Fibroblast of lung (primary cell): ENCODE data around the gene ADAMTS17. TPM values are rescaled to one million over a fixed set of nuclear protein-coding genes. Genes with fewer than 3 reads are reported as not detected.

Source experiments
- DNase-seq, 2 donors: peaks; one replicate each; pipeline versions ENCODE4 v3.0.0 to v3.0.0-alpha.2; 2010; ENCODE audit warnings: low read depth in 2 of 2
- H2AFZ ChIP-seq: 2 replicates; pipeline ENCODE4 v1.5.1; 2012; ENCODE audit warnings: low read length, control low read depth, inconsistent platforms
- H3K27ac ChIP-seq: 2 replicates; pipeline ENCODE4 v1.5.1; 2011; ENCODE audit warnings: low read length, control low read depth; ENCODE audit not compliant: insufficient read depth
- H3K27me3 ChIP-seq: 2 replicates; pipeline ENCODE4 v1.5.1; 2011; ENCODE audit warnings: mild to moderate bottlenecking, low read length; ENCODE audit not compliant: control insufficient read depth, insufficient read depth
- H3K36me3 ChIP-seq: 2 replicates; pipeline ENCODE4 v1.5.1; 2011; ENCODE audit warnings: low read length; ENCODE audit not compliant: control insufficient read depth, insufficient read depth
- H3K4me1 ChIP-seq: 2 replicates; pipeline ENCODE4 v1.5.1; 2011; ENCODE audit warnings: low read length; ENCODE audit not compliant: control insufficient read depth, insufficient read depth; ENCODE audit errors: extremely low read depth
- H3K4me2 ChIP-seq: 2 replicates; pipeline ENCODE4 v1.5.1; 2011; ENCODE audit warnings: low read length, control low read depth; ENCODE audit not compliant: insufficient read depth; ENCODE audit errors: extremely low read depth
- H3K4me3 ChIP-seq, 4 experiments: fragments of 200-600 bp in 1 of 4; sonication (generic) in 1 of 4; replicated peaks in 1 of 4; 2 replicates each; pipeline ENCODE4 v1.5.1; 2011 to 2016; ENCODE audit warnings: low read length in 4 of 4, low read depth in 3 of 4, mild to moderate bottlenecking in 3 of 4, control low read depth in 2 of 4, inconsistent platforms in 1 of 4, mixed read lengths in 1 of 4; ENCODE audit not compliant: insufficient read depth in 1 of 4; ENCODE audit errors: control extremely low read depth in 1 of 4
- H3K79me2 ChIP-seq: 2 replicates; pipeline ENCODE4 v1.5.1; 2012; ENCODE audit warnings: mild to moderate bottlenecking, low read length, inconsistent platforms; ENCODE audit not compliant: control insufficient read depth, insufficient read depth
- H3K9ac ChIP-seq: 2 replicates; pipeline ENCODE4 v1.5.1; 2011; ENCODE audit warnings: mild to moderate bottlenecking, low read length, control low read depth; ENCODE audit not compliant: insufficient read depth
- H3K9me3 ChIP-seq: 2 replicates; pipeline ENCODE4 v1.5.1; 2012; ENCODE audit warnings: low read depth, low read length; ENCODE audit not compliant: control insufficient read depth, insufficient read depth
- H4K20me1 ChIP-seq: 2 replicates; pipeline ENCODE4 v1.5.1; 2011; ENCODE audit warnings: low read length; ENCODE audit not compliant: control insufficient read depth, insufficient read depth; ENCODE audit errors: extremely low read depth
- EZH2 ChIP-seq: IDR thresholded peaks from 2 replicates; pipeline ENCODE4 v1.5.1; 2012; ENCODE audit warnings: low read length, control low read depth, mild to moderate bottlenecking; ENCODE audit errors: missing control alignments
- polyA plus RNA-seq, 2 donors: library from polyadenylated mRNA; depleted of rRNA in 1 of 2; stranded (reverse) in 1 of 2; unstranded in 1 of 2; fragments of >200 nt; gene quantifications; 2 replicates each; pipeline ENCODE4 v1.2.1, GENCODE V29; 2011 to 2012; ENCODE audit warnings: missing spikeins in 1 of 2
- total RNA-seq: library from RNA; depleted of rRNA; stranded (reverse); fragments of >200 nt; gene quantifications from 2 replicates; pipeline ENCODE4 v1.2.1, GENCODE V29; 2014
- TF ChIP-seq, protein P1 (sequence below), 2 donors: IDR thresholded peaks in 1 of 2; conservative IDR thresholded peaks in 1 of 2; 1 replicate in 1 of 2; 2 replicates in 1 of 2; pipeline ENCODE4 v1.5.1; 2011 to 2012; ENCODE audit warnings: low read length in 2 of 2, control low read depth in 1 of 2, inconsistent platforms in 1 of 2, low read depth in 1 of 2, mild to moderate bottlenecking in 1 of 2

The ADAMTS17 gene
- total and polyA plus RNA-seq, 2 donors (not counting 1 experiment from before 2014, with no cell fraction given), result 0.09 to 0.17 TPM

DNA sequence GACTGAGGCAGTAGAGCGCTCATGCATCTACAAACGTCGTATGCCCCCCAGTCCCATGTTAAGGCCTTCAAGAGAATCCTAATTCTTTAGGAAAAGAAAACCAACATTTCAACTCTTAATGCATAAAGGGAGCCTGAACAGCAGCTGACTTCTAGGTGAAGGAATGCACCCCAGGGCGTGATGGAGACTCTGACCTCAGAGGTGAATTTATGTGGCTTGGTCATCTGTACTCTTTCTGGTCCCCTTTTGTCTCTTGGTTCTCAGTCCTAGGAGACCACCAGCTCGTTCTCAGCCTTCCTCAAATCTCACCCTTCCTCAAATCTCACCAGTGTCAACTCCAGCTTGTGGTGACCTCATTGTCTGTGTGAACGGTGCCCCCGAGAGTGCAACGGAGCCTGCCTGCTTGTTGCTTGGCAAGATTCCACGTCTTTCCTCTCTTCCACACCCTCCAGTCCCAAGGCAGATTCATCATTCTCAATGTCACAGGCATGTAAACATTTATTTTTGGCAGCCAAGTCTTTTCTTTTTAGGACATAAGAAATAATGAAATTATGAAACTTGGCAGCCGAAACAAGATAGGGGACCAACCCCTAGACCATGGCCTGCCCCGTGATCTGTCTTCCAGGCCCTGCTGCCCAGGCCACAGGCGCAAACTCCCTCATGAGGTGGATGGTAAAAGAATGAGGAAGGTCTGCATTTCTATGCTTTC, 166.2 kb downstream of the ADAMTS17 start:
- H3K4me3 ChIP-seq, result no peak overlapping the region
- no peaks in the 10 kb centered on the region for H3K4me1 ChIP-seq
- no peak overlapping the region for H3K27ac ChIP-seq
- no peak overlapping the region for H3K4me2 ChIP-seq
- no peak for DNase-seq
- no peaks in the 10 kb centered on the region for H3K36me3 ChIP-seq
- H2AFZ ChIP-seq, result no peak overlapping the region
- no peaks in the 10 kb centered on the region for H3K9me3 ChIP-seq
- H3K79me2 ChIP-seq, result no peaks in the 10 kb centered on the region
- TF ChIP-seq, protein P1, sequence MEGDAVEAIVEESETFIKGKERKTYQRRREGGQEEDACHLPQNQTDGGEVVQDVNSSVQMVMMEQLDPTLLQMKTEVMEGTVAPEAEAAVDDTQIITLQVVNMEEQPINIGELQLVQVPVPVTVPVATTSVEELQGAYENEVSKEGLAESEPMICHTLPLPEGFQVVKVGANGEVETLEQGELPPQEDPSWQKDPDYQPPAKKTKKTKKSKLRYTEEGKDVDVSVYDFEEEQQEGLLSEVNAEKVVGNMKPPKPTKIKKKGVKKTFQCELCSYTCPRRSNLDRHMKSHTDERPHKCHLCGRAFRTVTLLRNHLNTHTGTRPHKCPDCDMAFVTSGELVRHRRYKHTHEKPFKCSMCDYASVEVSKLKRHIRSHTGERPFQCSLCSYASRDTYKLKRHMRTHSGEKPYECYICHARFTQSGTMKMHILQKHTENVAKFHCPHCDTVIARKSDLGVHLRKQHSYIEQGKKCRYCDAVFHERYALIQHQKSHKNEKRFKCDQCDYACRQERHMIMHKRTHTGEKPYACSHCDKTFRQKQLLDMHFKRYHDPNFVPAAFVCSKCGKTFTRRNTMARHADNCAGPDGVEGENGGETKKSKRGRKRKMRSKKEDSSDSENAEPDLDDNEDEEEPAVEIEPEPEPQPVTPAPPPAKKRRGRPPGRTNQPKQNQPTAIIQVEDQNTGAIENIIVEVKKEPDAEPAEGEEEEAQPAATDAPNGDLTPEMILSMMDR (conservative IDR thresholded peaks at IDR 0.05 in 1 of 2, IDR thresholded peaks at IDR 0.05 in 1 of 2; ENCODE audit: low read depth in 1 of 2, low read length in 2 of 2), result no peak
- no peak for TF ChIP-seq EZH2
- H3K9ac ChIP-seq, result no peak overlapping the region
- H4K20me1 ChIP-seq, result no peaks in the 10 kb centered on the region
- H3K27me3 ChIP-seq, result no peaks in the 10 kb centered on the region

DNA sequence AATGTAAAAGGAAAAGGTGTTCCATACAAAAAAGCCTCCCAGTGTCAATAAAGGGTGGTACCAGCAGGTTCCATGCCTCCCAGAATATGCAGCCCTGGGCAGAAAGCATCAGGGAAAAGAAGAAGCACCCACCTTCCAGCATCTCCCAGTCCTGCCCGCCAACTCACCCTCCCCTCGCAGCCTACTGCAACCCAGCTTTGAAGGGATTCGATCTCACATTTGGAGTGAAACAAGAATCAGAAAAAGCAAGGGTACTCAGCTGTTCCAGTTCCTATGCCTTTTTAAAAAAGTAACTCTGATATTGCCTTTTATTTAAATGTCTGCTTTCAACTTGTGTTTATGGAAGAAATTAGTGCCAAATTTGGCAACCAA, 166.9 kb downstream of the ADAMTS17 start:
- Histone ChIP-seq H4K20me1 (no peaks in the 10 kb centered on the region), H3K27ac (no peak overlapping the region), H3K36me3 (no peaks in the 10 kb centered on the region), H2AFZ (no peak overlapping the region), H3K79me2 (no peaks in the 10 kb centered on the region), H3K4me3 (no peak overlapping the region), H3K27me3 (no peaks in the 10 kb centered on the region), H3K4me1 (no peaks in the 10 kb centered on the region), H3K9ac (no peak overlapping the region), H3K9me3 (no peaks in the 10 kb centered on the region), H3K4me2 (no peak overlapping the region)
- DNase-seq, result no peak
- no peak for TF ChIP-seq EZH2
- TF ChIP-seq, protein P1 (conservative IDR thresholded peaks at IDR 0.05 in 1 of 2, IDR thresholded peaks at IDR 0.05 in 1 of 2; ENCODE audit: low read depth in 1 of 2, low read length in 2 of 2), result no peak

DNA sequence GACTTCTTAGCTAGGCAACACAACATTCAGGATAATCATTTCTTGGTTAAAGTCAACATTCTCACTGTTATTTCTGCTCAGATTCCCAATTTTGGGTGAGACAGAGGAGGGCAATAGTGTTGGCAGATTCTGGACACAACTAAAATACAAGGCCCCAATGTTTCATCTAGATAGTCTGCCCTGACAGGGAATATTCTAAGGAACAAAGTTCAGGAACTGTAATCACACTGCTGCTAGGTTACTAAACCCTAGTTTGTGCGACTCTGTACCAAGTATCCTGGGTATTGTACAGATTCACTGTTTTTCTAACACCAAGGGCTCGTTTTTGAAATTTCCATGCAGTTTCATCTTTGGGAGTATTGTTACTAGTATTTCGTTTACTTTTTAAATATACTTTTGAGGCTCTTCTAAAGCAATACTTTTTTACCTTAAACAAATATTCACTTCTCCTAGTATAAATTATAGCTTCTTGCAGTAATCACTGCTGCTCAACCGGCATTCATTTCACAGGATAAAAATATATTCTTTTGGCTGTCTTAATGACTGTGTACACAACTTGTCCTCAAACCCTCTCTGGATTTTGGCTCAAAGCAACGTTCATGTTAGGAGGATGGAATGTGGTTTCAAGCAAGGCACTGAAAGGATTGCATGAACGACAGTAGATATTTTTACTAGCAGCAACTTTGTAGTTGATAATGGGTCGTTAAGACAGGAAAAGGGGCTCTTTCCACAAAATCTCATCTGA, 167.4 kb downstream of the ADAMTS17 start:
- no peaks in the 10 kb centered on the region for H3K27me3 ChIP-seq
- no peak overlapping the region for H3K27ac ChIP-seq
- no peaks in the 10 kb centered on the region for H3K79me2 ChIP-seq
- no peak overlapping the region for H3K4me2 ChIP-seq
- no peak for TF ChIP-seq EZH2
- TF ChIP-seq, protein P1 (conservative IDR thresholded peaks at IDR 0.05 in 1 of 2, IDR thresholded peaks at IDR 0.05 in 1 of 2; ENCODE audit: low read depth in 1 of 2, low read length in 2 of 2), result no peak
- H3K4me3 ChIP-seq, result no peak overlapping the region
- H3K36me3 ChIP-seq, result no peaks in the 10 kb centered on the region
- no peak overlapping the region for H3K9ac ChIP-seq
- no peak overlapping the region for H2AFZ ChIP-seq
- no peak for DNase-seq
- no peaks in the 10 kb centered on the region for H3K9me3 ChIP-seq
- no peaks in the 10 kb centered on the region for H3K4me1 ChIP-seq
- no peaks in the 10 kb centered on the region for H4K20me1 ChIP-seq
